HG03103 (cell line): ENCODE data around the gene TUBA1B.
A peak's percentile ranks its signal among the peaks of the same experiment; 100 is the strongest.

Experiments
- ATAC-seq: cut with Tn5 transposase; IDR thresholded peaks from one replicate; pipeline ENCODE4 v1.9.1; 2021; ENCODE audit warnings: low read depth; ENCODE audit not compliant: unreplicated experiment

The TUBA1B gene

GRCh38 chr12:49091836-49092085 is 39.4 kb downstream of the TUBA1B start:
- no peak for ATAC-seq

- no peak for ATAC-seq
Measured at GRCh38 chr12:49091056-49091835, 39.9 kb downstream of the TUBA1B start.

DNA sequence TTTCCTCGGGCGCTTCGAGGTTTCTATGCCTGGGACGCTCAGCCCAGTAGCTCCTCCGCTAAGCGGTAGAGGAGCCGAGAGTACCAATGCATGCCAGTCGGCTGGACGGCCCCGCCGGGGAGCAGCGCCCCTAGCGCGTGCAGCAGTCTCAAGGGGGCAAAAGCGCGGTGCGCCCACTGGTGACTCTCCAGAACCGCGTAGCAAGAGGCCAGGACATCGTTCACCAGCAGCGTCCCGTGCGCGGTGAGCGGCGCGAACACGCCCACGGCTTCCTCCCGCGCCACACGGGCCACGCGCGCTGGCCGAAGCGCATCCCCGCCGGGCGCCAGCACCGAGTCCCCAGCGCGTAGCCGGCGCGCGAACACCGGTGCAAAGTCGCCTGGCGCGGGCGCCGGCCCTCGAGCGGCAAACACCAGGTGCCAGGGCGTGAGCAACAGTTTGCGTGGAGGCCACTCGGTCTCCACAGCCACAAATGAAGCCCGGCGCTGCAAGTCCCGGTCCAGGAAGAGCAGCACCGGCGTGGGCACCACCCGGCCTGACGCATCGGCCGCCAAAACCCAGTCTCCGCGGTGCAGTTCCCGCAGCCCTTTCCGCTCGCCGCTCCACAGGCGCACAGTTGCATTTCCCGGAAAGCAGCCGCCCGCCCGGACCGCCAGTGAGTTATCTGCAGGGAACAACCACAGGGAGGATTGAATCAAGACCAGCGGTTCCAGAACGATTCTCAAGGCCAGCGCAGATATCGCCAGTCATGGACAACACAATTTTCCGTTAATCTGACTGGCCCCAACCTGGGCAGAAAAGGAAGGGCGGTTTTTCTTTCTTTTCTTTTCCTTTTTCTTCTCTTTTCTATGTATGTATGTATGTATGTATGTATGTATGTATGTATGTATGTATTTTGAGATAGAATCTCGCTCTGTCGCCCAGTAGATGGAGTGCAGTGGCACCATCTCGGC is 41.1 kb downstream of the TUBA1B start:
- no peak for ATAC-seq

GRCh38 chr12:49088932-49089330 is 42.3 kb downstream of the TUBA1B start:
- ATAC-seq, result no peak

GRCh38 chr12:49088150-49088931 is 42.9 kb downstream of the TUBA1B start:
- peak; percentile 90 for ATAC-seq

DNA sequence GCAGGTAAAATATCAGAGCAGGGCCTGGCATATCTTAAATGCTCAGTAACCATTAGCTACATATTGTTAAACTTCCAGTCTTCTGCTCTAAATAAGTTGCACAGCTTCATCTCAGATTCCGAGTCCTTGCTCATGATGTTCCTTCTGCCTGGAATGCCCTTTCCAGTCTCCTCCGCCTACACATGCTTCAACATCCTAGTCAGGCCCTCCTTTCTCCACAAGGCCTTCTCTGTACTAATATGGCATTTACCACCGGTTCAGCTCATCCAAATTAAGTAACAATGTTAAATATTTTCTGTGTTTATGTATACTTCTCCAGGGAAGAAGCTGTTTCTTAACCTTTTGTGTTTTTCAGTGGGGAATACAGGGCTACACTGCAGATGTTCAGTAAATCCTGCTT is 45.1 kb downstream of the TUBA1B start:
- ATAC-seq, result no peak

DNA sequence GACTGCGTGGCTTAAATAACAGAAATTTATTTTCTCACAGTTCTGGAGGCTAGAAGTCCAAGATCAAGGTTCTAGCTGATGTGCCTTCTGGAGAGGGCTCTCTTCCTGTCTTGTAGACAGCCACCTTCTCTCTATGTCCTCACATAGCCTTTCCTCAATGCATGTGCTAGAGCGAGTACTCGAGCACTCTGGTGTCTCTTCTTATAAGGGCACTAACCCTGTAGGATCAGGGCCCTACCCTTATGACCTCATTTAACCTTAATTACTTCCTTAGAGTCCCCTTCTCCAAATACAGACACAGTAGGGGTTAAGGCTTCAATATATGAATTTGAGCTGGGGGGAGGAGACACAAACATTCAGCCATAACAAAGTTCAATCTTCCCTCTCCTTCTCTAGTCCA is 46.8 kb downstream of the TUBA1B start:
- no peak for ATAC-seq

DNA sequence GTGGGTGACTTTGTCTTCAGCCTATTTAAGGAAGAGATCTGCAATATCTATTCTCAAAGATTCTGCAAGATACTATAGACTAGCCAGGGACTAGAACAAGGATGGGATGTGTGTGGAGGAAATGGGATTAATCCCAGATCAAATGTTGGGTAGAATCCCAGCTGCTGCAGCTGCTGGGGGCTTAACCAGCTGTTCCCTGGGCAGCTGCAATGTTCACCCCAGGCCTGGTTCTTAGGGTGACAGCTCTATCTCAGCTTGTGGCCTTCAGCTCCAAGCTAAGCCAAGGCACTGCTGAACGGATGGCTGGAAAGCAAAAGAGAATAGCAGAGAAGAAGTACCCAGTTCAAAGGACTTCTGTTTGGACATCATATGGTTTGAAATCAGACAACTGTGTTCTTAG is 51.4 kb downstream of the TUBA1B start:
- no peak for ATAC-seq
